Endometrium (tissue), 2 donors: ENCODE data around the gene DIPK2A.

Experiments used
- FAIRE-seq: peaks from 2 replicates; lab custom pipeline; 2012; peaks lifted over from hg19 to GRCh38; lab: Jason Lieb, UNC
- donor health status: control.
- donor health status: control.

The DIPK2A gene

GRCh38 chr3:143974271-143975238 lies 2.9 kb downstream of the DIPK2A start:
- FAIRE-seq = no peak

- peak; percentile 63 for FAIRE-seq
Measured at GRCh38 chr3:143975554-143976152, 4.0 kb downstream of the DIPK2A start.

DNA sequence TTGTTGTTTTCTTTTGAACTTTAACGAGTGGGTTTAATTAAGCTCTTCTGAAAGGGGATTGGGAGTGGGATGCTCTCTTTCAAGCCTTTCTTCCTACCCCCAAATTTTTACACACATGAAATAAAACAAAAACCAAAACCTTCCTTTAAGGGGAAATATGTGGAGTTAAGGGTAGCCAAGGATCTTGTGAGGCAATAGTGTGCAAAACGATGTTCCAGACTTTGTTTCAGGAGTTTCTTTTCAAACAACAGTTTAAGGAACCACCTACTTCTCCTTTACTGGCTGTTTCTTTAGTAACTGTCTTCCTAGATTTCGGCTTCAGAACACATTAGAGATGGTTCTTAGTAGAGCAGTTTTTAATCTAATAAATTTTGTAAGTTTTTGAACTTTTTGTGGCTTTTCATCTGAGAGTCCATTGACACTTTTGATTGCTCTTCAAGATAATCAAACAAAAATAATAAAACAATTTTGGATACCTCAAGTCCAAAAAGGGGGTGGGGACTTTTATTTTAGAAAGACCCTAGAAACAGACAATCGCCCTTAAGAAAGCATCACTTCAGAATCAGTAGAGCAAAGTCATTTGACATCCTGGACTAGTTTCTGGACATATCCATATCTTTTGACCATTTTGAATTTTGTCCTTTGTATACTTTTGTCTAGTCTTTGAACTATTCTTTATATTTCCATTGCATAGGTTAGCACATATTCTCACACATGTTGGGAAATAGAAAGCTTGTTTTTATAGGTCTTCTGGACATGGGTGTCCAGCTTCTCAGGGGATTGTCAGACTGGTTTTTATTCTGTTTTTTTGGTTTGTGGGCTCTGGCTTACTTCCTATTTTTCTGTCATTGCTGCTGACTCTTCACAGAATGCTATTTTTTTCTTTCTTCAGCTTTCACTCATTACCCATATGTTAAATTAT lies 6.0 kb downstream of the DIPK2A start:
- FAIRE-seq = peak; percentile 95

DNA sequence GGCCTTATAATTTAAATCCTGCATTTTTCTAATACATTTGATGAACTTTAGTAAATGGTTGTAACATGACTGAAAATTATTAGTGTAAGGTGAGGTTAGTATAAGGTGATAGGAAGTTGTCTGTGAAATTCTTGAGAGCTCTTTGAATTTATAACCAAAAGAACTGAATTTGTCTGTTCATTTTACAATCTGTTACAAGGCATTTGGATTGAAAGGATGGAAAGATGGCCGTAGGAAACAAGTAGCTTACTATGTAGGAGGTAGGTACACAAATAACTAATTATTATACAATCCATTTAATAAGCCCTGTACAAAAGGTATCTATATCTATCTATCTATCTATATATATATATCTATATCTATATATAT lies 6.6 kb downstream of the DIPK2A start:
- no peak for FAIRE-seq

GRCh38 chr3:143979041-143979440 lies 7.4 kb downstream of the DIPK2A start:
- no peak for FAIRE-seq

DNA sequence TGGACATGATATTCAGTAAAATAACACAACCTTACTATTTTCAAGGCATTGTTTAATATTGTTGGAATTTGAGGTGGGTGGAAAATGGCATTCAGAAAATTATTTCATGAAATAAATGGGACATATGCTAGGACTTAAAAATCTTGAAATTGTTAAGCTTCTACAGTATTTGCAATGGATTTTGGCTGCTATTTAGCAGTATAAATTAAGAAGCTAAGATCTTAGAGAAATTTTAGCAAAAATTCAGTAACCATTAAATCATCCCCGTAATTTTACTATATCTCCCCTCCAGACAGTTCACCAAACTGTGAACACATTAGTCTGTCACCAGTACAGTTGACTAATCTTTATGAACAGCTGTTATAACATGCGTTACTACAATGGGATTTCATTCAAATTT lies 8.2 kb downstream of the DIPK2A start:
- FAIRE-seq = no peak

- no peak for FAIRE-seq
Measured at GRCh38 chr3:143988306-143988705, 16.7 kb downstream of the DIPK2A start.

DNA sequence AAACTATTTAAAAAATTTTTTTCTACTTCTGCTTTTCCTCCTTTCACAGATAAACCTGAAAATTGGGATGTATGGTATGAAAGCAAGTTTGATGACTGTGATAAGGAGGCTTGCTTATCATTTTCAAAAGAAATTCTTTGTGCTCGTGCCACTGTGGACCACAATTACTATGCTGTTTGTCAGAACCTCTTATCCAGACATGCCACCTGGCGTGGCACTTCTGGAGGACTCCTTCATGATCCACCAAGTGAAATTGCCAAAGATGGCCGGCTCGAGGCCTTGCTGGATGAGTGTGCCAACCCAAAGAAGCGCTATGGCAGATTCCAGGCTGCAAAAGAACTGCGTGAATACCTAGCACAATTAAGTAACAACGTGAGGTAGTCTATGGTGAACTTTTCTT lies 17.8 kb downstream of the DIPK2A start:
- FAIRE-seq = no peak

- FAIRE-seq = no peak
Measured at GRCh38 chr3:143991713-143992112, 20.1 kb downstream of the DIPK2A start.

- no peak for FAIRE-seq
Measured at GRCh38 chr3:143998266-143998665, 26.6 kb downstream of the DIPK2A start.

DNA sequence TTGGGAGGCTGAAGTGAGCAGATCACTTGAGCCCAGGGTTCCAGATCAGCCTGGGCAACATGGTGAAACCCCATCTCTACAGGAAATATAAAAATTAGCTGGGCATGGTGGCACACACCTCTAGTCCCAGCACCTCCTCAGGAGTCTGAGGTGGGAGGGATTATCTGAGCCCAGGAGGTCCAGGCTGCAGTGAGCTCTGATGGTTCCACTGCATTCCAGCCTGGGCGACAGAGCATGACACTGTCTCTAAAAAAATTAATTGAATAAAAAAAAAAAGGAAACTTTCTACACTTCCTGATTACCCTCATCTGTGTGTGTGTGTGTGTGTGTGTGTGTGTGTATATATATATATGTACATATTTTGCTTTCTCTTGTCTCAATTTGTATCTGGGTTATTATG lies 31.4 kb downstream of the DIPK2A start:
- FAIRE-seq = no peak

- no peak for FAIRE-seq
Measured at GRCh38 chr3:144010371-144010770, 38.7 kb downstream of the DIPK2A start.

GRCh38 chr3:144011251-144011799 lies 39.7 kb downstream of the DIPK2A start:
- no peak for FAIRE-seq

- no peak for FAIRE-seq
Measured at GRCh38 chr3:144015133-144015532, 43.5 kb downstream of the DIPK2A start.

GRCh38 chr3:144018776-144019175 lies 47.2 kb downstream of the DIPK2A start:
- no peak for FAIRE-seq
